GM21723 (cell line): ENCODE measurements around the gene NFU1.
A peak's percentile ranks its signal among the peaks of the same experiment; 100 is the strongest.
"Not testable (repeated sequence)": the region's sequence is repeated elsewhere in the genome, so short reads cannot be mapped to it uniquely, and the experiment has no call there.

Experiments used
- ATAC-seq: cut with Tn5 transposase; IDR thresholded peaks from one replicate; pipeline ENCODE4 v1.9.1; 2021; ENCODE audit warnings: mild to moderate bottlenecking, moderate library complexity; ENCODE audit not compliant: unreplicated experiment

Gene NFU1

DNA sequence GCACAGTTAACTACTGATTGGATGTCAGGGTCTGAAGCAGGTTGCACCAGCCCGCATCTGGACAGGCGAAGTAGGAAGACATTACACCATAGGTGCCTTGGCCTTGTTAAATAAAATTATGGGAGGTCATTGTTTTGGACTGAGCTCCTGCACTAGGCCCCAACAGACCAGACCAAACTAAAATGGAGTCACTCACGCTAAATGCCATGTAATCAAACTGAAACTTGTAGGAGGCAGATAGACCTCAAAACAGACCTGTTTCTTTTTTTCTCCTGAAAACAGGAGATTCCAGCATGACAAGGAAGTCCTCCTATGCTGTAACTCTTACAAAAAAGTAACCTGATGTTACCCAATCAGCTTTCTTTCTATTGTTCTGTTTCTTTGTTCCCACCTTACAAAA, 15.5 kb upstream of the NFU1 start:
- ATAC-seq, result no peak

DNA sequence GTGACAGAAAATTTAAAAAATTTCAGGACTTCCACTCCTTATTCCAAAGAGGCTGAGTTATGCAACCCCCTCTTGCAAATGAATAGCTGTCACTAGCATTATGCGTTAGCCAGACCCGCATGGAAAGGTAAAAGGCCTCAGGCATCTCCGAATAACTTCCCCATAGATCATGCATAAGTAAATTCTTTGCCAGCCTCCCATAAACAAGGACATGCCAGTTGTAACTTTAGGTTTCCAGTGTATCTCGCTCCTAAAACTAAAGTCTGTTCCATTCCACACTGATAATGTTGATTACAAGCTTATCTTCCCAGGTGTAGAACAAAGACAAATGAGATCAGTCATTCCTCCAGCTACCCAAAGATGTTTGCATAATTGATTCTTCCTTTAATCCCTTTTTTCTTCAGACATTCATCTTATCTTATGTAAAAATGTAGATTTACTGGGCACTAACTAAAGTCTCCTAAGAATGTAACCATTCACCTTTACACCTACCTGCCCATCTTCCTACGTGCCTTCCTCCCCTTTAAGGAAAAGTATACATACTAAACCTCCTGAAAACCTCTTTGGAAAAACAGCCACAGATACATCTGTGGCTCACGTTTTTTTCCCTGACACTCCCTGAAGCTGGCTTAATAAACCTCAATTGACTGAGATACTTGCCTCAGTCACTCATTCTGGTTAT, 13.6 kb upstream of the NFU1 start:
- no peak for ATAC-seq

DNA sequence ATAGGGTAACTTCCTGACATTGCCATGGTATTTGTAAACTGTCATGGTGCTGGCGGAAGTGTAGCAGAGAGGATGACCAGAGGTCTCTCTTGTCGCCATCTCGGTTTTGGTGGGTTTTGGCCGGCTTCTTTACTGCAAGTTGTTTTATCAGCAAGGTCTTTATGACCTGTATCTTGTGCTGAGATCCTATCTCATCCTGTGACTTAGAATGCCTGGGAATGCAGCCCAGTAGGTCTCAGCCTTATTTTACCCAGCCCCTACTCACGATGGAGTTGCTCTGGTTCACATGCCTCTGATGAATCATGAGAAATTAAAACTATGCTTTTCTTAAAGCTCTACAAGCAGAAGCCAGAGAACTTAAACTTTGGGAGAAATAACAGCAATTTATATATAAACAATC, 12.7 kb upstream of the NFU1 start:
- no peak for ATAC-seq

DNA sequence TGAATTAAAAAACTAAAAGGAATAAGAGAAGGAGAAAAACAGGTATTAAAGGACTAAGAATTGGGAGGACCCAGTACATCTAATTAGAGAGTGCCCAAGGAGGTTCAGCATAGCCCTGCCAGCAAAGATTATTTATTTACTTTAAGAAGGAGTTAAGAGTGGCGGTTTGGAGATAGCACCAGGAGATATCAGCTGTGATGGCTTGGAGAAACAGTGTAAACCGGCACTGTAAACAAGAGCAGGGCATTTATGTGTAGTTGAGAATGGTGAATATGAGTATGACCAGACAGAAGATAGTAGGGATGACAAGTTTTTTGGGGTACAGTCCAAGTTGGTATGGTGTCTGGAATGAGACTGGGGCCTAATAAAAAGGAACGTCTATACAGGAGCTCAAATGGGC, 6.4 kb upstream of the NFU1 start:
- ATAC-seq, result not testable (repeated sequence)

DNA sequence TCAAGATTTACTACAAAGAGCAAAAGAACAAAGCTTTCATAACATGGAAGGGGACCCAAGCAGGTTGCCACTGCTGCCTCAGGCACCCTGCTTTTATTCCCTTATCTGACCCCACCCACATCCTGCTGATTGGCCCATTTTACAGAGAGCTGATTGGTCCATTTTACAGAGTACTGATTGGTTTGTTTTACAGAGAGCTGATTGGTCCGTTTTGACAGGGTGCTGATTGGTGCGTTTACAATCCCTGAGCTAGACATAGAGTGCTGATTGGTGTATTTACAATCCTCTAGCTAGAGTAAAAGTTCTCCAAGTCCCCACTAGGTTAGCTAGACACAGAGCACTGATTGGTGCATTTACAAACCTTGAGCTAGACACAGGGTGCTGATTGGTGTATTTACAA, 2.3 kb upstream of the NFU1 start:
- not testable (repeated sequence) for ATAC-seq

DNA sequence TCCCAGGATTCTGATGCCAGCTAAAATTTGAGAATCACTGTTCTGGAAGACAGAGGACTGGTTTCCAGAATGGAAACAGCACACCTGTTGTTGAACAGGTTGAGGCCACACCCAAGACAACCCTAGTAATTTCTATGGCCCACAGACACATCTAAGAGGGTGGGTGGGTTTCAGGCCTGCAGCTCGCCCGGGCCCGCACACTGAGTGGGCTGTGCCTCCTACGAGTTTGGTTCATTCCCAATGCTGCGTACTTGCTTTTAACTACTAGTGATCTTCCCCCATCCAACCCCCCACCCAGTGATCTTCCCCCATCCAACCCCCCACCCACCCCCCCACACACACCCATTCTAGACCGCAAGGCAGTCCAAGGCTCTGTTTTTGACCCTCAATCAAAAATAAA, 1.3 kb upstream of the NFU1 start:
- ATAC-seq, result no peak

DNA sequence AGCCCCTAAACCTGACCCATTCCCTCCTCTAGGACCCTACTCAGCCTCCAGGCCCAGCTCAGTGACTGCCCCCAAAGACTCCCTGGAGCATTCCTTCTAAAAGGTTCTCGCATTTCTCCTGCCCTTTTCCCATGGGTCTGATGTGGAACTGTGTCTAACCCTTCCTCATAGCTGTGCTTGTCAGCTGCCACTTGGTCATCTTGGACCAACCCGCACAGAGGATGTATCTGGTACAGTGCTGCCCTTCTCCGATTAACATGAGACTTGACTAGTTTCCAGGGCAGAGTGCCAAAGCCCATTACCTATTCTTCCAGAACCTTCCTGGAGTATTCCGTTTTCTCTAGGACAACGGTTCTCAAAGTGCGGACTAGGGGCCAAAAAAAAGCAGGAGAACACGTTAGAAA, 518 bp upstream of the NFU1 start:
- no peak for ATAC-seq

DNA sequence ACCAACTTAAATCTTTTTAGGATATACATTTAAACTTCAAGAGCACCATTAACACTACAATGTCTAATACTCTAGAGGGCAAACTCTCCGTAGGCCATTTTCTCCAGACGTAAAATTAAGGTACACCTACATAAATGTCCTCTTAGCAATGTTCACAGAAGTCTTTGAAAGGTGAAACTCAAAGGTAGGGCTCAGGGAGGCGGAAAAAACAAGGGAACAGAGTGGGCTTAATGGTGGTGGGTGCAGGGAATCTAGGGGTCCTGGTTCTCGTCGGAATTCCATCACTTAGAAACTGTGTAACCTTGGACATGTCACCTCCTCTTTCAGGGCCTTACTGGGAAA, 668 bp downstream of the NFU1 start:
- ATAC-seq, result peak; percentile 14

DNA sequence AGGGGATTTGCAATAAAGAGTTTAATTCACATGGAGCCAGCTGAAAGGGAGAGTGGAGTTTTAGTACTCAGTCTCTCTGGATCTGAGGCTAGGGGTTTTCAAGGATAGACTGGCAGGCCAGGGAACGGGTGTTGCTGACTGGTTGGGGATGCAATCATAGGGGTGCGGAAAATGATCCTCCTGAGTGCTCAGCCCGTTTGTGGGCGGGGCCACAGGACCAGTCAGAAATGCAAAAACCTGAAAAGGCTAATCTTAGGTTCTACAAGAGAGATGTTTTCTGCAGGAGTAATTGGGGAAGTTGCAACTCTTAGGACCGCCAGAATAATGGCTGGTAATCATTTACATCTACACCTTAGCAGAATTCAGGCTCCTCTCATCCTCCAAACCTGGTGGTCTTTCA, 2.5 kb downstream of the NFU1 start:
- ATAC-seq, result no peak

DNA sequence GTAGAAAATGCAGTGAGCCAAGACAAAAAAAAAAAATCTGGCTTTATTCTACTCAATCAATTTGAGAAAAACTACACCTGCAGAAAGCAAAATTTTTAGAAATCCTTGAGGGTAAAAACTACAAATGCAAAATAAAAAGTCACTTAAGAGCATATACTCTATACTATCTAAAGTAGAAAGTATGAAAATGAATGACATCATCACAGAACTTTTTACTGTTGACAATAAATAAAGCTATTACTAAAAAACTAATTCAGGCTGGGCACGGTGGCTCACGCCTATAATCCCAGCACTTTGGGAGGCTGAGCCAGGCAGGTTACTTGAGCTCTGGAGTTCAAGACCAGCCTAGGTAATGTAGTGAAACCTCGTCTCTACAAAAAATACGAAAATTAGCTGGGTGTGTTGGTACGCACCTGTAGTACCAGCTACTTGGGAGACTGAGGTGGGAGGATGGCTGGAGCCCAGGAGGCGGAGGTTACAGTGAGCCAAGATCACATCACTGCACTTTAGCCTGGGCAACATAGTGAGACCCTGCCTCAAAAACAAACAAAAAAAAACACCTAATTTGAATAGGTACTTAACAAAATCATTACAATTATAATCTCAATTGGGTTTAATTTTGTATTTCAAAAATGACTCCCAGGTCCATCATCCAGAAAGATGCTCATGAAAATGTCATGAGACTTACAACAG, 7.6 kb downstream of the NFU1 start:
- no peak for ATAC-seq

DNA sequence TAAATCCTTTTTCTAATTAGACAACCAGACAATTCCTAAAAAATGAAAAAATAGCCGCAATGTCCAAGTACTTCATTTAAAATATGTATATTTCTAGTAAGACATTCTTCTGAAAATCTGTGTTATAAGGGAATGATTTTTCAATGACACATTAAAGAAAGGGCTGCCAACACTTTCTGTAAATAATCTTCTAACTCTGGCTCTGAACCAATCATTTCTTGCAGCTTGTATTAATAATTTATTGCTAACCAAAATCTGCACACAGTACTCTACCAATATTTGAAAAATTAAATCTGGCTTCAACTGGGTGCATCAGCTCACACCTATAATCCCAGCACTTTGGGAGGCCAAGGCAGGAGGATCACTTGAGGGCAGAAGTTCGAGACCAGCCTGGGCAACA, 8.3 kb downstream of the NFU1 start:
- no peak for ATAC-seq

DNA sequence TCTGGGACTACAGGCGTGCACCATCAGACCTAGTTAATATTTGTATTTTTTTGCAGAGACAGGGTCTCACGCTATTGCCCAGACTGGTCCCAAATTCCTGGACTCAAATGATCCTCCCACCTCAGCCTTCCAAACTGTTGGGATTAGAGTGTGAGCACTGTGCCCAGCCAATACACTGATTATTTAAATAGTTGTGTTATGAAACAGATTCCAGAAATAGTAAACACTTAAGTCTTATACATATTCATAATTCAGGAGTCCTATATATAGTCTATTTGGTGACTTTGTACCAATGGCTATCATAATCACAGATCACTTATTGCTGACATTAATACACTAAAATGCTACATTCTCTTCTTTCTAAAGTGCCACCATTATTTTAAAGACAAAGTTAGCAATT, 12.8 kb downstream of the NFU1 start:
- no peak for ATAC-seq

DNA sequence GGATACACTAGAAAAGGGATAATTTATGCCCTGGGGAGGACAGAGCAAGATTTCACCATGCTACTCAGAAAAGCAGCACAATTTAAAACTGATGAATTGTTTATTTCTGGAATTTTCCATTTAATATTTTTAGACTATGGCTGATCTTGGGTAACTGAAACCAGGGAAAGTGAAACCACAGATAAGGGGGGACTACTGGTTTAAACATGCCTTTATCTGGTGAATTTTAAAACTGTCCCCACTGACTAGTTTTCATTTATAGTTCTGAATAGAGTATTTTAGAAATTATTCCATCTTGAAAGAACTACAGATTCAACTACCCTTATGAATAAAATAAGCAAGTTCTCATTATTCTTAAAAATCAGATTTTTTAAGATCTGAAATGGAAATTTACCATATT, 15.0 kb downstream of the NFU1 start:
- no peak for ATAC-seq

DNA sequence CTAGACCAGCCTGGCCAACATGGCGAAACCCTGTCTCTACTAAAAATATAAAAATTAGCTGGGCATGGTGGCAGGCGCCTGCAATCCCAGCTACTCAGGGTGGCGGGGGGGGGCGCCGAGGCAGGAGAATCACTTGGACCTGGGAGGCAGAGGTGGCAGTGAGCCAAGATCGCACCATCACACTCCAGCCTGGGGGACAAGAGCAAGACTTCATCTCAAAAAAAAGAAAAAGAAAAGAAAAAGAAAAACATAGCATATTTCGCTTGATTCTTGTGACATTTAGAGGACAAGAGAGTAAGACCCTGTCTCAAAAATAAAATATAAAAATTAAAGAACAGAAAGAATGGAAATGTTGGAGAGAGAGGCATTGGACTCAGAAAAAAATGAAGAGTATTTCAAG, 18.1 kb downstream of the NFU1 start:
- ATAC-seq, result not testable (repeated sequence)

DNA sequence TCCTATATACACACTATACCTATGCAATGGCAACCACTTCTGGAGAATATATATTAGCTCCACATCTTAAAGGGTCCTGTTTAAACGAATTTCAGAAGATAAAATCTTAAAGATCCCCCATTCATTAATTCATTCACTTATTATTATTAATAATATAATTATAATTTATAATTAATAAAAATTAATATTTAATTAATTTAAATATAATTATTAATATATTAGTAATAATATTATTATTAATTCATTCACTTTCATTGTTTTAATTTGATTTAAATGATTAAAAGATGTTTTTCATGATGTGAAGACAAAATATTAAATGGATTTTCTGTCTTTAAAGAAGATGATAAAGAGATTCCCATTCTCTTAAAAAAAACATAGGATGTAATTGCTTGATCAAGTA, 21.1 kb downstream of the NFU1 start:
- ATAC-seq, result no peak

DNA sequence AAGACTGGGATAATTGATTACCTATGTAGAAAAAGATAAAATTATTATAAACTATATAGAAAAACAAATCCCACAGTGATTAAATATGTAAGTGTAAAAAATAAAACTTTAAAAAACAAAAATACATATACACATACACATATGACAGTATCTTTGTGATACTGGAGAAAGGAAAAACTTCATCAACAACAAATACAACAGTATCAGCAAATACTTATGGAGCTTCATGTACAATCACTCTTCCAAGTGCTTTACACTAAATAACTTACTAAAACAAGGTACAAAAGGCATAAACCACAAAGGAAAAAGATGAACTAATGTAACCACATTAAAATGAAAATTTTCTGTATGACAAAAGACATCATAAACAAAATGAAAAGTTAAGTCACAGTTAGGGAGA, 26.1 kb downstream of the NFU1 start:
- ATAC-seq, result no peak

DNA sequence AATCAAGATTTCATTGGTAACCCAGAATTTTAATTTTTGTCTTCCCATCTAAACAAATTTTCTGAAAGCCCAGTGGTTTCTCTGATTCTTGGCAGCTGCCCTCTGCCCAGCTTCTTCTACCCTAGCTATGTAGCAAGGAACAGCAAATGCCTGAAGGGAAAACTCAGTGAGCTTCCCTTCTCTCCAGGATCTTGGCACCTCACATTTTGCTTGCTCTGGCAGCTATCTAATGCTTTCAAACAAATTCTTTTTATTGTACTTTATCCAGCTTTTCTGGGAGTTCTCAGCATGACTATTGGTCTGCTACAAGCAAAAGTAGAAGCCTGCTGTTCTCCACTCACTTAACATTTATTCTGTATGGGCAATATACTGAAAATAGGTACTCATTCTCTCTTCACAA, 31.9 kb downstream of the NFU1 start:
- ATAC-seq, result no peak

DNA sequence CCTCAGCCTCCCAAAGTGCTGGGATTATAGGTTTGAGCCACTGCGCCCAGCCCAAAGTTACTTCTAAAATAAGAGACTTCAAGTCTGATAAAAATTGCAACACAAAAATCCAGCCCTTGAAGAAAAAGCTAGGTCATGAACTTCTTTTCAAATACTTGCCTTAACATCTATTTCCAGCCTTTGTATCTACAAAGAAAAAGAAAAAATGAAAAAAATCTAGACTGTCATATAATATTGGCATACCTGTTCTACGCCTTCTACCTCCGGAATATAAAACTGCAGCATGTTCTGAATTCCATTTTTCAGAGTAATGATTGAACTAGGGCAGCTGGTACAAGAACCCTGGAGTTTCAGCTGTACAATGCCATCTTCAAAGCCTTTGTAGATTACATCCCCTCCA, 37.1 kb downstream of the NFU1 start:
- no peak for ATAC-seq

DNA sequence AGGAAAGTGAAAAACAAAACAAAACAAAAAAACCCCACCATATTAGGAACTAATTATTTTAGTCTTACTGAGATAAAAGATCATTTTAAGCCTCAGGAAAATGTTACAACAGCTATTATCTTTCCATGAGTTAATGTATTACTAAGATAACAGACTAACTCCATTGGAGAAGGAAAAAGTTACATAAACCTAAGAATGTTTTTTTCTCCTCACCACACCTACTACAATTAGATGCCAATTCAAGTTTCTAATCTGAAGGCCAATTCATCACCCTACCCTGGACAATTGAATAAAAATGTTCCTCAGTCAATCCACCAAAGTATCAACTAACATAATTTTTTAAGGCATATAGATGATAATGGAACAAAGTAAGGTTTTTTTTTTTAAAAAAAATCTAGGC, 40.0 kb downstream of the NFU1 start:
- no peak for ATAC-seq

DNA sequence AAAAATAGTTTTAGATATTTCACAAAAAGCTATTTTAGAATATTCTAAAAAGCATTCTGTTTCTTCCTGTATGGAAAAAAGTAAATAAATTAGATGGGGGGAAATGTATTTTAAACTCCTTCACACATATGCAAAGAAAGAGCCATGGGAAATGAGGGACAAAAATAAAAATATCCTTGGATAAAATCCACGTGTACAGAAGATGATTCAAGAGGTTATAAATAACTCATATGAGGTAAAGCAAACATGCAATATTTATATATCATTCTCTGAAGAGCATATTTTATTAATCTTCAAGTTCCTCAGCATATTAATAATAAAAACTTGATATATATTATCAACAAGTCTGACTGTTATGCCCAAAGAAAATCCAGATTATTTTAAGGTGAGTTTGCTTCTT, 41.4 kb downstream of the NFU1 start:
- ATAC-seq, result no peak

DNA sequence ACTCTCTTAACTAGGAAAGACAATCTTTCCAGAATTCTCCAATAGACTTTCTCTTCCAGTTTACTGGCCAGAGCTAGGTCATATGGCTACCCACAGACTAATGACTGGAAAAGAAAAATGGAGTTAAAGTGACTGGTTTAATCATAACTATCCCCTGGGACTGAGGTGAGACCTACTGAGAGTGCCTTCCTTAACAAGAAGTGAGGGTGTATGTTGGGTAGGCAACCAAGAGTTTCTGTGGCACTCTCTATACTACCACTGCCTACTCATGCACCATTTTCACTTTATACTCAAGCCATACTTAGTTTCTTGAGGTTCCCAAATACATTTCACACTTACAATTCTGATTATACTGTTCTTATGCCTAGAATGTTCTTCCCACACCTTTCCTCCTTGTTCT, 43.3 kb downstream of the NFU1 start:
- no peak for ATAC-seq

DNA sequence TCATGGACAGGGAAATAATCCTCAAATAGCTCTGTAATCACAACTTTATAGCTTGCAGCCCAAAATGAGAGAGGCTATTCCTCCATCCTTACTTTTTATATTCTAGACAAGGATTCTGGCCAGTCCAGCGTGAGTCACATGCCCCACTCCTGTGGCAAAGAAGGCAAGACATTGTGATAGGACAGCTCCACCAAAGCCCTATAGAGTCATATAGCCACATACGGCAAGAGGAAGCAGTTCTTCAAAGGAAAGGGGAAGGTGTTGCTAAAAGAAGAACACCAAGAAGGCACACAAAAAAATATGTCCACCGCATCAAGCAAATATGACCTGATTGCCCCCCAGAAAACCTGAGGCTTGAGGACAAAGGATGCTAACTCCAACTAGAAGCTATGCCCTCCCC, 46.8 kb downstream of the NFU1 start:
- no peak for ATAC-seq

DNA sequence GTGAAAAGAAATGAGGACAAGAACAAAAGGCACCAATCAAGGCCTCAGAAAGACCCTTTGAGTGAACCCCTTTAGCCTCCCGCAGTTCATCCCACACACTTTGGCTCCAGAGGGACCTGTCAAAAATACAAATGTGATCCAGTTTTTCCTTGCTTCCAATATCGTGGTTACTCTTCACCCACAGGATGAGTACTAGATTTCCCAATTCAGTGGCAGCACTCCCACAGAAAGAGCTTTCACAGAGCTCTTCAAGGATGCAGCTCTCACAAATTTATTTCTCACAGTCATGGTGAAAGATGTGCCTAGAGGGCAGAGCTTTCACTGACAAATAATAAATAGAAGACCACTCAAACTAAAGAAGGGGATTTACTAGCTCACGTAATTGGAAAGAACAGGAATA, 47.2 kb downstream of the NFU1 start:
- no peak for ATAC-seq
